ENCODE data around the gene BAIAP2. TPM values are rescaled to one million over a fixed set of nuclear protein-coding genes. Genes with fewer than 3 reads are reported as not detected.

The BAIAP2 gene
- total and polyA plus RNA-seq, 2 of the 13 experiments (the other 11 are each of a cell fraction or from before 2014, with no cell fraction given) = 22.5 to 24.0 TPM

DNA sequence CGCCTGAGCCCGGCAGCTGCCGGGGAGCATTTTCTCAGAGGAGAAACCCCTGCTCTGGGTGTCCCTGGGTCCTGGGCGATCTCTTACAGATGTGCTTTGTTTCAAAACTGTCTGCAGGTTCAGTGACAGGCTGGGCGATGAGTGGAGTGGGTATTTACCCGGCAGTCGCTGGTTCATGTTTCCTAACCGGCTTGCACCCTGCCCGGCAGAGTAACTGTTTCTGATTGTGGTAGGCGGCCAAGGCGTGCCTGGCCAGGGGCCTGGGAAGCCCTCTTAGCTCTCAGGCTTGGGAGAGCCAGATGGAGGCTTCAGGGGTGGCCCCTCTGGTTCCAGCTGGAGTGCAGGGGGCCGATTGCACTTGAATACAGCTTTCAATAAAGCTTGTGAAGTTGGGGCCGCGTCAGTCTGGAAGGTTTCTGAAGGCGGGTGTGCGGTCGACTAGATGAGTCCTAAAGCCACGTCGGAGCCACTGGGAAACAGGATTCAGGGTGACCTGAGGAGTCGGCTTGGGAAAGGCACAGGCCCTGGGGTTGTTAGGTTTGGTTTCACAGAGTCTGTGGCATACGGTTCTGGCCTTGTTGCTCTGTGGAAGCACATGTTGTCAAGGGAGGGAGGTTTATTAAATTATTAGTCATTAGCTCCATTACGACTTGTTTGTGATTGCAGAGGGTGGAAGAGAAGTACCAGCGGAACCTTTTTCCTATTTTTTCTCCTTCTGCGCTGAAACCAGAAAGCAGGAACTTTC lies 1.4 kb downstream of the BAIAP2 start:
- H3K4me1 ChIP-seq (ENCODE audit: insufficient read depth, low read length) = peaks cover 73% of the 10 kb centered on the region
- in situ Hi-C loops (cut with HindIII; ENCODE audit: extremely low pct_ligation_motif_present, low pct_unique_long_range_greater_than_20kb) (no loop called here), intact Hi-C loops (cut with micrococcal nuclease; ENCODE audit: unreplicated experiment) (no loop called here)
- peak overlapping the region; percentile 66 to 87 (median 76) for H3K4me3 ChIP-seq (replicated peaks in 1 of 3; ENCODE audit: insufficient read depth in 1 of 3, low read depth in 2 of 3, low read length in 3 of 3)
- peaks cover 0 to 6% of the 10 kb centered on the region in 2 experiments; a peak in 1 of 5 replicates for H3K27me3 ChIP-seq (ENCODE audit: control insufficient read depth in 1 of 2, insufficient read depth in 2 of 2, low read length in 2 of 2)
- peaks cover 0 to 4% of the 10 kb centered on the region in 2 experiments; a peak in 3 of 5 replicates for H3K36me3 ChIP-seq (replicated peaks in 1 of 2; ENCODE audit: control insufficient read depth in 1 of 2, insufficient read depth in 2 of 2, low read length in 2 of 2)
- ChIA-PET POLR2A (interaction anchor here (0.6 to 2.4 kb wide), 7 partner anchors 10 to 1755 kb away, joined by 4 to 8 read pairs (median 5); no protein-coding TSS in a partner anchor), CTCF (ENCODE audit: low intra/inter-chr PET ratio, low total read pairs) (no interaction called here)
- no TSS peak for BruUV-seq (replicated peaks)
- peak overlapping the region; percentile 67 for H3K9ac ChIP-seq (ENCODE audit: insufficient read depth, low read depth, low read length)
- no peak overlapping the region for H3K27ac ChIP-seq (ENCODE audit: extremely low read length, insufficient read depth, low read length)
- 31% methylated on average over 24 of the region's 24 CpGs for WGBS (ENCODE audit: low lambda C conversion rate)
- H2AFZ ChIP-seq (ENCODE audit: low read length) = no peak overlapping the region
- peaks cover 57% of the 10 kb centered on the region for H3K79me2 ChIP-seq (ENCODE audit: insufficient read depth, low read length)
- FAIRE-seq (peak; percentile 28), DNase-seq (ENCODE audit: low spot score) (no peak), ATAC-seq (no peak; the same call in 2 of the 3 replicates)
- peaks cover 43% of the 10 kb centered on the region for H4K20me1 ChIP-seq (ENCODE audit: insufficient read depth, low read length)
- H3K4me2 ChIP-seq (ENCODE audit: low read depth, low read length) = peak overlapping the region; percentile 96
- H3K9me3 ChIP-seq (ENCODE audit: low read length) = no peaks in the 10 kb centered on the region
- TF ChIP-seq, protein P1, sequence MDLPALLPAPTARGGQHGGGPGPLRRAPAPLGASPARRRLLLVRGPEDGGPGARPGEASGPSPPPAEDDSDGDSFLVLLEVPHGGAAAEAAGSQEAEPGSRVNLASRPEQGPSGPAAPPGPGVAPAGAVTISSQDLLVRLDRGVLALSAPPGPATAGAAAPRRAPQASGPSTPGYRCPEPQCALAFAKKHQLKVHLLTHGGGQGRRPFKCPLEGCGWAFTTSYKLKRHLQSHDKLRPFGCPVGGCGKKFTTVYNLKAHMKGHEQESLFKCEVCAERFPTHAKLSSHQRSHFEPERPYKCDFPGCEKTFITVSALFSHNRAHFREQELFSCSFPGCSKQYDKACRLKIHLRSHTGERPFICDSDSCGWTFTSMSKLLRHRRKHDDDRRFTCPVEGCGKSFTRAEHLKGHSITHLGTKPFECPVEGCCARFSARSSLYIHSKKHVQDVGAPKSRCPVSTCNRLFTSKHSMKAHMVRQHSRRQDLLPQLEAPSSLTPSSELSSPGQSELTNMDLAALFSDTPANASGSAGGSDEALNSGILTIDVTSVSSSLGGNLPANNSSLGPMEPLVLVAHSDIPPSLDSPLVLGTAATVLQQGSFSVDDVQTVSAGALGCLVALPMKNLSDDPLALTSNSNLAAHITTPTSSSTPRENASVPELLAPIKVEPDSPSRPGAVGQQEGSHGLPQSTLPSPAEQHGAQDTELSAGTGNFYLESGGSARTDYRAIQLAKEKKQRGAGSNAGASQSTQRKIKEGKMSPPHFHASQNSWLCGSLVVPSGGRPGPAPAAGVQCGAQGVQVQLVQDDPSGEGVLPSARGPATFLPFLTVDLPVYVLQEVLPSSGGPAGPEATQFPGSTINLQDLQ (CRISPR knock-in tag; IDR thresholded peaks at IDR 0.05) = no peak
- TF ChIP-seq ZNF670 (CRISPR knock-in tag; IDR thresholded peaks at IDR 0.05; ENCODE audit: borderline replicate concordance) = no peak
- TF ChIP-seq, protein P2, sequence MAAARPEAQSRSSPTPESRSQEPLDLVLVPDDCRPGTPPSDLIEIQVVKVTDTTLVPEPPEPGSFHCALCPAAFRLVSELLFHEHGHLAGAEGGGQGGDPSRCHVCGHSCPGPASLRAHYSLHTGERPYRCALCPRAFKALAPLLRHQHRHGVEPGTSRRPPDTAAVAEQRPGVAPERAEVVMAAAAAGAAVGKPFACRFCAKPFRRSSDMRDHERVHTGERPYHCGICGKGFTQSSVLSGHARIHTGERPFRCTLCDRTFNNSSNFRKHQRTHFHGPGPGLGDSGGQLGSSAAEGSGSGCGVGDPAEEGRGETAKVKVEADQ (CRISPR knock-in tag; IDR thresholded peaks at IDR 0.05; ENCODE audit: borderline replicate concordance) = 0 out of 2 replicates have a peak, but pooled peaks have one; percentile 28
- TF ChIP-seq, protein P3, sequence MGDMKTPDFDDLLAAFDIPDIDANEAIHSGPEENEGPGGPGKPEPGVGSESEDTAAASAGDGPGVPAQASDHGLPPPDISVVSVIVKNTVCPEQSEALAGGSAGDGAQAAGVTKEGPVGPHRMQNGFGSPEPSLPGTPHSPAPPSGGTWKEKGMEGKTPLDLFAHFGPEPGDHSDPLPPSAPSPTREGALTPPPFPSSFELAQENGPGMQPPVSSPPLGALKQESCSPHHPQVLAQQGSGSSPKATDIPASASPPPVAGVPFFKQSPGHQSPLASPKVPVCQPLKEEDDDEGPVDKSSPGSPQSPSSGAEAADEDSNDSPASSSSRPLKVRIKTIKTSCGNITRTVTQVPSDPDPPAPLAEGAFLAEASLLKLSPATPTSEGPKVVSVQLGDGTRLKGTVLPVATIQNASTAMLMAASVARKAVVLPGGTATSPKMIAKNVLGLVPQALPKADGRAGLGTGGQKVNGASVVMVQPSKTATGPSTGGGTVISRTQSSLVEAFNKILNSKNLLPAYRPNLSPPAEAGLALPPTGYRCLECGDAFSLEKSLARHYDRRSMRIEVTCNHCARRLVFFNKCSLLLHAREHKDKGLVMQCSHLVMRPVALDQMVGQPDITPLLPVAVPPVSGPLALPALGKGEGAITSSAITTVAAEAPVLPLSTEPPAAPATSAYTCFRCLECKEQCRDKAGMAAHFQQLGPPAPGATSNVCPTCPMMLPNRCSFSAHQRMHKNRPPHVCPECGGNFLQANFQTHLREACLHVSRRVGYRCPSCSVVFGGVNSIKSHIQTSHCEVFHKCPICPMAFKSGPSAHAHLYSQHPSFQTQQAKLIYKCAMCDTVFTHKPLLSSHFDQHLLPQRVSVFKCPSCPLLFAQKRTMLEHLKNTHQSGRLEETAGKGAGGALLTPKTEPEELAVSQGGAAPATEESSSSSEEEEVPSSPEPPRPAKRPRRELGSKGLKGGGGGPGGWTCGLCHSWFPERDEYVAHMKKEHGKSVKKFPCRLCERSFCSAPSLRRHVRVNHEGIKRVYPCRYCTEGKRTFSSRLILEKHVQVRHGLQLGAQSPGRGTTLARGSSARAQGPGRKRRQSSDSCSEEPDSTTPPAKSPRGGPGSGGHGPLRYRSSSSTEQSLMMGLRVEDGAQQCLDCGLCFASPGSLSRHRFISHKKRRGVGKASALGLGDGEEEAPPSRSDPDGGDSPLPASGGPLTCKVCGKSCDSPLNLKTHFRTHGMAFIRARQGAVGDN (CRISPR knock-in tag; IDR thresholded peaks at IDR 0.05) = peak; percentile 22
- 0 out of 2 replicates have a peak, but pooled peaks have one; percentile 5 for TF ChIP-seq ZNF205 (CRISPR knock-in tag; IDR thresholded peaks at IDR 0.05)
- no peak for TF ChIP-seq SMYD3 (CRISPR knock-in tag; IDR thresholded peaks at IDR 0.05)
- TF ChIP-seq, protein P4, sequence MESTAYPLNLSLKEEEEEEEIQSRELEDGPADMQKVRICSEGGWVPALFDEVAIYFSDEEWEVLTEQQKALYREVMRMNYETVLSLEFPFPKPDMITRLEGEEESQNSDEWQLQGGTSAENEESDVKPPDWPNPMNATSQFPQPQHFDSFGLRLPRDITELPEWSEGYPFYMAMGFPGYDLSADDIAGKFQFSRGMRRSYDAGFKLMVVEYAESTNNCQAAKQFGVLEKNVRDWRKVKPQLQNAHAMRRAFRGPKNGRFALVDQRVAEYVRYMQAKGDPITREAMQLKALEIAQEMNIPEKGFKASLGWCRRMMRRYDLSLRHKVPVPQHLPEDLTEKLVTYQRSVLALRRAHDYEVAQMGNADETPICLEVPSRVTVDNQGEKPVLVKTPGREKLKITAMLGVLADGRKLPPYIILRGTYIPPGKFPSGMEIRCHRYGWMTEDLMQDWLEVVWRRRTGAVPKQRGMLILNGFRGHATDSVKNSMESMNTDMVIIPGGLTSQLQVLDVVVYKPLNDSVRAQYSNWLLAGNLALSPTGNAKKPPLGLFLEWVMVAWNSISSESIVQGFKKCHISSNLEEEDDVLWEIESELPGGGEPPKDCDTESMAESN (CRISPR knock-in tag; conservative IDR thresholded peaks at IDR 0.05) = 0 out of 2 replicates have a peak, but pooled peaks have one; percentile 40
- no peak for TF ChIP-seq ZIK1 (CRISPR knock-in tag; IDR thresholded peaks at IDR 0.05; ENCODE audit: borderline replicate concordance, low read depth)
- TF ChIP-seq ZMAT3 (CRISPR knock-in tag; conservative IDR thresholded peaks at IDR 0.05) = peak; percentile 54; the same call in 1 of the 2 replicates
- TF ChIP-seq ZSCAN9 (CRISPR knock-in tag; IDR thresholded peaks at IDR 0.05; ENCODE audit: borderline replicate concordance) = no peak
- 0 out of 2 replicates have a peak, but pooled peaks have one; percentile 27 for TF ChIP-seq ZNF274 (CRISPR knock-in tag; IDR thresholded peaks at IDR 0.05)
- TF ChIP-seq BHLHE40 (IDR thresholded peaks at IDR 0.05; ENCODE audit: low read length) = no peak
